ENCODE measurements around the gene SPIB. TPM values are rescaled to one million over a fixed set of nuclear protein-coding genes. Genes with fewer than 3 reads are reported as not detected.

The SPIB gene
- total RNA-seq, 6 donors from 2014 or later, result 0.13 to 2.1 (median 0.56) TPM; not detected in 2

- TF ChIP-seq EP300 (IDR thresholded peaks at IDR 0.05) (no peak), POLR2A (IDR thresholded peaks at IDR 0.05) (no peak), POLR2AphosphoS5 (IDR thresholded peaks at IDR 0.05) (no peak), CTCF (IDR thresholded peaks at IDR 0.05) (no peak)
- DNase-seq (no peak), ATAC-seq (ENCODE audit: low FRiP score in 2 of 2) (no peak)
- Histone ChIP-seq H3K27ac (no peak overlapping the region), H3K4me1 (peaks cover 0 to 15% (median 8%) of the 10 kb centered on the region in 4 donors), H3K27me3 (peaks cover 0 to 12% (median 5%) of the 10 kb centered on the region in 4 donors), H3K36me3 (no peaks in the 10 kb centered on the region), H3K4me3 (no peak overlapping the region), H3K9me3 (no peaks in the 10 kb centered on the region)
- WGBS, 2 donors, result 15 to 22% methylated on average over 14 of the region's 14 CpGs
Measured at GRCh38 chr19:50419022-50419579, 363 bp downstream of the SPIB start.

DNA sequence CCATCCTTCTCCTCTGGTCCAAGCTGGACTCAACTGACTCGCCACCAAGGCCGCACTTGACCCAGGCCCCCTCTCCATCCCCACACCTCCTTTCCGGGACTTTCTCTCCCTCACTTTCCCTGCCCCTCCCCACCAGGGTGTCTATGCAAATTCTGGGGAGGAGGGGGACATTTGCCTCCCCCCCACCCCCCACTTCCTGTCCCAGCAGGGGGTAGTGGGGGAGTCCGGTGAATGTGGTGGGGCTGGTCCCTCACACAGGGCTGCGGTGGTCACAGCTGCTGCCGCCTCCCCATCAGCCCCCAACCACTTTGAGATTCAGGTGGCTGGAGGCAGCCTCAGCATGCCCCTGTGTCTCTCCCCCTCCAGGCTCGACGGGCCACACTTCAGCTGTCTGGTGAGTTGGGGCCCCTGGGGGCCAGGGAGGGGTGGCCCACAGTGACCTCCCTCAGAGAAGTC lies 870 bp downstream of the SPIB start:
- Histone ChIP-seq H3K36me3 (no peaks in the 10 kb centered on the region), H3K27me3 (peaks cover 0 to 12% (median 5%) of the 10 kb centered on the region in 4 donors), H3K4me3 (no peak overlapping the region), H3K9me3 (no peaks in the 10 kb centered on the region), H3K27ac (no peak overlapping the region), H3K4me1 (peaks cover 0 to 15% (median 8%) of the 10 kb centered on the region in 4 donors)
- WGBS, 2 donors, result 26 to 29% methylated on average over 3 to 7 of the region's 8 CpGs
- ATAC-seq (ENCODE audit: low FRiP score in 2 of 2) (no peak), DNase-seq (peak in 1 of 2 donors; percentile 37)
- TF ChIP-seq CTCF (IDR thresholded peaks at IDR 0.05) (no peak), POLR2A (IDR thresholded peaks at IDR 0.05) (no peak), POLR2AphosphoS5 (IDR thresholded peaks at IDR 0.05) (no peak), EP300 (IDR thresholded peaks at IDR 0.05) (no peak)

- H3K4me3 ChIP-seq, result no peak overlapping the region
- H3K27me3 ChIP-seq, result peaks cover 0 to 12% (median 5%) of the 10 kb centered on the region in 4 donors
Measured at GRCh38 chr19:50420127-50420526, 1.4 kb downstream of the SPIB start.

GRCh38 chr19:50420808-50421207 lies 2.1 kb downstream of the SPIB start:
- H3K4me3 ChIP-seq, result no peak overlapping the region
- ATAC-seq (ENCODE audit: low FRiP score in 2 of 2) (no peak), DNase-seq (no peak)
- H3K27ac ChIP-seq, result no peak overlapping the region
- no peaks in the 10 kb centered on the region for H3K36me3 ChIP-seq
- 78 to 79% methylated on average over 3 of the region's 3 CpGs for WGBS, 2 donors
- no peaks in the 10 kb centered on the region for H3K9me3 ChIP-seq
- TF ChIP-seq POLR2AphosphoS5 (IDR thresholded peaks at IDR 0.05) (no peak), EP300 (IDR thresholded peaks at IDR 0.05) (no peak), POLR2A (IDR thresholded peaks at IDR 0.05) (no peak), CTCF (IDR thresholded peaks at IDR 0.05) (no peak)
- H3K4me1 ChIP-seq, result peaks cover 0 to 9% (median 3%) of the 10 kb centered on the region in 4 donors
- peaks cover 0 to 12% (median 5%) of the 10 kb centered on the region in 4 donors for H3K27me3 ChIP-seq

More at GRCh38 chr19:50420127-50420526, 1.4 kb downstream of the SPIB start:
- Histone ChIP-seq H3K9me3 (no peaks in the 10 kb centered on the region), H3K27ac (no peak overlapping the region), H3K36me3 (no peaks in the 10 kb centered on the region), H3K4me1 (peaks cover 0 to 15% (median 5%) of the 10 kb centered on the region in 4 donors)
- ATAC-seq (ENCODE audit: low FRiP score in 2 of 2) (no peak), DNase-seq (no peak)
- 37 to 63% methylated on average over 3 of the region's 3 CpGs for WGBS, 2 donors
- no peak for TF ChIP-seq CTCF (IDR thresholded peaks at IDR 0.05)
